ENCODE data around the gene CLEC4F. TPM values are rescaled to one million over a fixed set of nuclear protein-coding genes. Genes with fewer than 3 reads are reported as not detected.

CLEC4F gene
- total RNA-seq, 1 experiment from 2014 or later, result not detected

DNA sequence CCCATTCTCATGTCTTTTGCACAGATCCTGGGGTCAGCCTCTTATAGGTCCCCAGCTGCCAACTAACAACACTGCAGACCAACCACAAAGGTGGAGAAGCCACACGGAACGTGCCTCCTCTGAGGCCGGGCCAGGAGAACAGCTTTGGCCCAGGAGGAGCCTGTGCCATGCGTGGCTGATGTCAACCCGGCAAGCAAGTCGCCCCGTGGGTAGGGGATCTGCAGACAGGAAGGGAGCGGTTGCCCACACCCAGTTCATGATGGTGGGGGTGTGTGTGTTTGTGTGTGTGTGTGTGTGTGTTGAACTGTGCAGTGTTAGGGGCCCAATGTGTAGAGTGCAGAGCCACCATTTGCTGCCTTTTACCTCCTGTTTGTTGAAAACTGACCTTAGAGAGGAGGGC lies 2.4 kb upstream of the CLEC4F start:
- no CpG with 5 or more reads among the region's 8 CpGs for WGBS (ENCODE audit: extremely low coverage, insufficient read length, low lambda C conversion rate)
- Mint-ChIP-seq H3K27me3 (ENCODE audit: low read depth) (peaks cover 36% of the 10 kb centered on the region), H3K27ac (no peak overlapping the region), H3K4me3 (no peak overlapping the region), H3K4me1 (peaks cover 7 to 9% of the 10 kb centered on the region in 2 experiments), H3K9me3 (no peaks in the 10 kb centered on the region), H3K36me3 (ENCODE audit: insufficient read depth in 1 of 3, low read depth in 3 of 3) (no peaks in the 10 kb centered on the region)
- no peak overlapping the region for H3K9ac ChIP-seq (ENCODE audit: extremely low read depth, insufficient read length, low read length)
- no peak overlapping the region for H3K18ac ChIP-seq (ENCODE audit: insufficient read length, low read depth, low read length)
- no peak for DNase-seq
- H3K4ac ChIP-seq (ENCODE audit: low read depth, low read length), result no peak overlapping the region
- H3K23ac ChIP-seq (ENCODE audit: insufficient read length, low read depth, low read length), result no peak overlapping the region
- H2AFZ ChIP-seq (ENCODE audit: low read length), result no peak overlapping the region
- H4K5ac ChIP-seq (ENCODE audit: insufficient read length, low read depth, low read length), result no peak overlapping the region
- H2BK15ac ChIP-seq (ENCODE audit: low read depth, low read length), result no peak overlapping the region
- H3K4me1 ChIP-seq (ENCODE audit: insufficient read depth, low read length), result no peaks in the 10 kb centered on the region
- no peaks in the 10 kb centered on the region for H3K9me3 ChIP-seq (ENCODE audit: control insufficient read depth, low read depth, low read length)
- no peak overlapping the region for H3T11ph ChIP-seq (ENCODE audit: low read length)
- H3K56ac ChIP-seq (ENCODE audit: insufficient read length, low read depth, low read length), result no peak overlapping the region
- H2AK5ac ChIP-seq (ENCODE audit: insufficient read length, low read length), result no peak overlapping the region
- no peak overlapping the region for H3K27ac ChIP-seq (ENCODE audit: insufficient read length, low read depth, low read length)
- H3K14ac ChIP-seq (ENCODE audit: insufficient read depth, low read length), result no peak overlapping the region
- no peak overlapping the region for H2BK20ac ChIP-seq (ENCODE audit: low read depth, low read length, poor library complexity, severe bottlenecking)
- H3K79me2 ChIP-seq (ENCODE audit: insufficient read depth, low read length), result no peaks in the 10 kb centered on the region
- no peak for TF ChIP-seq CTCF (conservative IDR thresholded peaks at IDR 0.05)
- no peak overlapping the region for H4K91ac ChIP-seq (ENCODE audit: insufficient read length, low read depth, low read length)
- no peaks in the 10 kb centered on the region for H3K27me3 ChIP-seq (ENCODE audit: insufficient read depth, low read length)
- H3K23me2 ChIP-seq (ENCODE audit: insufficient read length, low read depth, low read length, poor library complexity, severe bottlenecking), result no peaks in the 10 kb centered on the region
- H3K79me1 ChIP-seq (ENCODE audit: insufficient read depth, low read depth, low read length, poor library complexity, severe bottlenecking), result no peaks in the 10 kb centered on the region
- H4K8ac ChIP-seq (replicated peaks; ENCODE audit: insufficient read length, low read depth, low read length), result no peak overlapping the region
- H3K4me2 ChIP-seq (ENCODE audit: insufficient read depth, insufficient read length, low read length), result no peak overlapping the region
- no peaks in the 10 kb centered on the region for H4K20me1 ChIP-seq (ENCODE audit: control insufficient read depth, insufficient read depth, insufficient read length)
- H2BK5ac ChIP-seq (ENCODE audit: insufficient read length, low read length), result no peak overlapping the region
- no peak overlapping the region for H2BK120ac ChIP-seq (ENCODE audit: low read depth, low read length, poor library complexity, severe bottlenecking)
- no peak overlapping the region for H2BK12ac ChIP-seq (ENCODE audit: insufficient read length, low read depth, low read length)
